Measurements from ENCODE around the gene SPATA13. TPM values are rescaled to one million over a fixed set of nuclear protein-coding genes. Genes with fewer than 3 reads are reported as not detected.
"Not testable (repeated sequence)": the region's sequence is repeated elsewhere in the genome, so short reads cannot be mapped to it uniquely, and the experiment has no call there.

The SPATA13 gene
- total RNA-seq, 1 experiment from 2014 or later: 5.1 TPM

DNA sequence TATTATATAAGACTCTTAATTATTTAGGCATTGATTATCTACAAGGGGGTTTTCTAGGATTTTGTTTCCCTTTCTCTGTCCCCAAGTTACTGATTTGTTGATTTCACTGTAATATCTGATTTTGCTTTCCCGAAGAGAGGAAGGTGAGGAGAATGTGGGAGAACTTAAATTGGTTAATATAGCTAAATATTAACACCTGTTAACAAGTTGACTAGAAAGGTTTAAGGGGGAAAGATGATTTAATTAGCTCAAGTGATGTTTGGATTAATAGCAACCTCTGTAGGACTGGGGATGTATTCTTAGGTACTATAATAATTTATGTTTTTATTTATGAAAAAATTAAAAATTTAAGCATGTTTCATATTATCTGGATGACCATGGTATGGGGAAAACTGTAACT lies 35.1 kb downstream of the SPATA13 start:
- DNase-seq (ENCODE audit: low spot score): no peak

DNA sequence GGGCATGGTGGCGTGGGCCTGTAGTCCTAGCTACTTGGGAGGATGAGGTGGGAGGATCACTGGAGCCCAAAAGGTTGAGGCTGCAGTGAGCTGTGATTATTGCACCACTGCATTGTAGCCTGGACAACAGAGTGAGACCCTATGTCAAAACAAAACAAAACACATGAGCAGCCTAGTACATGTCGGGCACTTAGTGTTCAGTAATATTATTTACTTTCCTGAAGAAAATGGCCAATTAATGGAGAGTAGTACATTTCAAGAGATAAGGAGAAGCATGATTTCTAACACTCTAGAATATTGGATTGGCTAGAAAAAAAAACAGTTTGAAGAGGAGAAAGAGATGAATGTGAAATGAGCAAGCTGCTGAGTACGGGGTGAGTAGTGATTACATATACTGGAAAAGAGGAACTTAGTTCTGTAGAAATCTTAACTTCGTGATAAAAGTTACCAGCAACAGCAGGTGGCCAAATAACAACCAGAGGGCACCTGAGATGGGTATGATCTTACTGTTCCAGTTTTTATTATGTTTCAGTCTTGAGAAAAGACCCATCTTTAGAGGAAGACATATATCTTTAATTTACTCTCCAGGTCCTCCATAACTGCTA lies 36.2 kb downstream of the SPATA13 start:
- DNase-seq (ENCODE audit: low spot score): no peak

GRCh38 chr13:24199016-24199415 lies 38.5 kb downstream of the SPATA13 start:
- no peak for DNase-seq (ENCODE audit: low spot score)

DNA sequence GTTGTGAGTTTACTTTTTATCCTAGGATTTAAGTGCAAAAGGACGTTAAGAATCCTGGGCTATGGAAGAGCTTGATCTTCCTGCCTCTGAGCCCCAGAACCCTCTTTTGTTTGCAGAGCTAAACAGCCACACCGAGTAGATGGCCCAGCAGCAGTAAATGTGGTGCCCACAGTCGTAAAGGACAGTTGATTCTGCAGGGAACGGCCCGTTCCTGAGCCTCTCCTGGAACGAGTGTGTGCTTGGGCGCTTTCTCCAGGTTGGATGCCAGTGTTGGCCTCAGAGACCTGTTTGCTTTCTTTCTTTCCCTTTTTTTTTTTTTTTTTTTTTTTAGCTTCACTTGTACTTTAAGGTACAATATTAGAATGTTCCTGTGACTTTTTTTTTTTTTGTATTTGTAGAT lies 41.7 kb downstream of the SPATA13 start:
- DNase-seq (ENCODE audit: low spot score): no peak

DNA sequence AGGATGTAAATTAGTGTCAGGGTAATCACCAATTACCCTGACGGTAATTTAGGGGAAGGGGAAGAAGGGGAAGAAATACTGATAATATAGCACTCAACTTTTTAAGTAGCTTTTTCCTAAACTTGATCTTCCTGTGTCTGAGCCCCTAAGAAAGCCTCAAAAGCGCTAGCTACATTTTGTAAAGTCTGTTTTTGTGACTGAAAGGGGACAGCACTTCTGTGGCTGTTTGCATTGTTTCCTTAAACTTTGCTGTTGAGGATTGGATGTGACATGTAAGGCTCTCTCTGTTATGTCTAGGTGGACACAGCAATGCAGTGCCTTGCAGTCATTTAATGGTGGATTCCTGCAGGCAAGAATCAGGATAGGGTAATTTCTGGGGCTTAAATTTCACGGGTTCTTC lies 42.8 kb downstream of the SPATA13 start:
- DNase-seq (ENCODE audit: low spot score): no peak

GRCh38 chr13:24203811-24204210 lies 43.3 kb downstream of the SPATA13 start:
- no peak for DNase-seq (ENCODE audit: low spot score)

GRCh38 chr13:24205076-24205475 lies 44.6 kb downstream of the SPATA13 start:
- DNase-seq (ENCODE audit: low spot score): not testable (repeated sequence)

GRCh38 chr13:24207841-24208667 lies 47.5 kb downstream of the SPATA13 start:
- DNase-seq (ENCODE audit: low spot score): peak; percentile 29

DNA sequence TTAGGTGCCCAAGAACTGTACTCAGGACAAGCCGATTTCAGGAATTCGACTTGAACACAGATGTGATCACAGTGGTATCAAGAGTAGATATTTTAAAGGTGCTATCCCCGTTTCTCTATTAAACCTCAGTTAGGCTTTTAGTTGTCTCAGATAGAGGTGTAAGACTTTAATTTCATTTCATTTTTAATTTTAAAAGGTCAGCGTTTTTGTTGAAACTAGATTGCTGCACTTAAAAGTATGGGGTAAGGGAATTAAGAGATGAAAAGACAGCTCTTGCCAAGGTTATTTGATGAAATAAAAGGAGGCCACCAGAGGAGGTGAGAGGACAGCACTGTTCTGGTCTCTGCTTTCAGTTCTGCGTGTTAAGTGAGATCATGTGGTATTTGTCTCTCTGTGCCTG lies 48.6 kb downstream of the SPATA13 start:
- no peak for DNase-seq (ENCODE audit: low spot score)

DNA sequence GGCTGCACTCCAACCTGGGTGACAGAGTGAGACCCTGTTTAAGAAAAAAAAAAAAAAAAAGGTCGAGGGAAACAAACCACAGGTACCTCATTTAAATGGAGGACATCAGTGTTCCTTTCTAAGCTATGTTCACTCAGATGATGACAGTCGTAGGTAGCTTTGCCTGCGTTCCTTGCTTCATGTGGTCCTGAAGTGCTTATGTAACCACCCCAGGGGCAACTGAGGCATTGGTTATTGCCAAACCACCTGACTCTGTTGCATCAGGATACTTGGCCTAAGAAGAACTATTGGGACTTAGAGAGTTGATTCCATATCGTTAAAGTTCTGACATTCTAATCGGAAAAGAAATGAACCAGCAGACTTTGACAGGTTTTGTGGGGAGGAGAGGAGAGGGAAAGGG lies 51.7 kb downstream of the SPATA13 start:
- DNase-seq (ENCODE audit: low spot score): no peak

GRCh38 chr13:24212674-24213073 lies 52.2 kb downstream of the SPATA13 start:
- no peak for DNase-seq (ENCODE audit: low spot score)

DNA sequence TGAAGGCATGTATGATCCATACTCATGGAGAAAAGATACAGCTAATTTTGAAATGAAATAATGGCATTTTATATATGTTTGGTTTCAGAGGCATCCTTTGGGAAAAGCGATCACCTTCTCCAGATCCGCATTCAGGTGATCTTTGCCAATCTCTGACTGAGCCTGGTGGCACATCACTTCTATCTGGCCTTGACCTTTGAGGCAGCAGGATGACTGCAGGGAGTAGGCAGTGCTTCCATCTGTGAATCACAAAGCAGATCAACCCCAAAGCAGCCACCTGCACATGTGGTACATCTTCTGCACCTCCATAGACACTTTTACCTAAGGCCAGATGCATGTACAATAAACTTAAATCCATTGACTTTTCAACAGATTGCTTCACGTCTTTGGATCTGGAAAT lies 53.4 kb downstream of the SPATA13 start:
- DNase-seq (ENCODE audit: low spot score): no peak

GRCh38 chr13:24214528-24214927 lies 54.0 kb downstream of the SPATA13 start:
- DNase-seq (ENCODE audit: low spot score): no peak

DNA sequence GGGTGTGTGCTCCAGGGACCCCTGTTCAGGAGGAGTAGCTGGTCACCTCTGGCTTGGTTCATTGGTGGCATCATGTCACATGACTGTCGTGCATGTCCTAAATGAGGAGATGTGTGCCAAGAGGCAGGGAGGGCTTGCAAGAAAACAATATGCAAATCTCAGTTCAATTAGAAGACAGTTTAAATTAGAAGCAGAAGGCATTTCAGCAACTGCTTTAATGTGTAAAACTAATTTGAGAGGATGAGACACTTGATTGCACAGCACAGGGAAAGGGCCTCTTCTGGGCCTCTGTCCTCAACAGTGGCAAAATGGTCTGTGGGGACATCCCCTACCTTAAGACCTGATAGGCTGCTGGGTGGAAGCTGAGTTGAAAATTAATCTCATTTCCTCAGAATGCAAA lies 54.6 kb downstream of the SPATA13 start:
- DNase-seq (ENCODE audit: low spot score): no peak

DNA sequence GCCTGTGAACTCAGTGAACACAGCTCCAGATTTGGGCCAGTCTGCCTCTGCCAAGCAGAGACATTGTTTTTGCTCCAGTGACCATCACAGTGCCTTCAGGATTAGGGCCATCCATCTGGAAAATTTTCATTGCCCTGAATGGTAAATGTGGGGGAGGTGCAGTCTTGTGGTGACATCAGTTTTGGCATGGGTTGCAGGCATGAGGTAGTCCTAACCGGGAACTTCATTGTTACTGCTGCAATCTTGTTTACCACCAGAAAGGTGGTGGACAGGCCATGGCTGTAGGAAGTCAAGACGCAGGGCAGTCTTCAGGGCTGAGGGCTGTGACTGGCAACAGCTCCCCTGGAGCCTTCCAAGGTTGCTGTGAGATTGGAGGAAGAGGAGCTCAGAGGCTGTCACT lies 55.2 kb downstream of the SPATA13 start:
- peak; percentile 50 for DNase-seq (ENCODE audit: low spot score)

GRCh38 chr13:24216176-24216575 lies 55.7 kb downstream of the SPATA13 start:
- no peak for DNase-seq (ENCODE audit: low spot score)

DNA sequence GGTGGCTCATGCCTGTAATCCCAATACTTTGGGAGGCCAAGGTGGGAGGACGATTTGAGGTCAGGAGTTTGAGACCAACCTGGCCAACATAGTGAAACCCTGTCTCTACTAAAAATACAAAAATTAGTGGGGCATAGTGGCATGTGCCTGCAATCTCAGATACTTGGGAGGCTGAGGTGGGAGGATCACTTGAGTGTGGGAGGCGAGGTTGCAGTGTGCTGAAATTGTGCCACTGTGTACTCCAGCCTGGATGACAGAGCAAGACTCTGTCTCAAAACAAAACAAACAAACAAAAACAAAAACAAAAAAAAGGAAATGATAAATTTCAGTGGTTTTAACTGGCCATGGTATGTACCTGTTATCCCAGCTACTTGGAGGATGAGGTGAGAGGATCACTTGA lies 56.3 kb downstream of the SPATA13 start:
- not testable (repeated sequence) for DNase-seq (ENCODE audit: low spot score)

DNA sequence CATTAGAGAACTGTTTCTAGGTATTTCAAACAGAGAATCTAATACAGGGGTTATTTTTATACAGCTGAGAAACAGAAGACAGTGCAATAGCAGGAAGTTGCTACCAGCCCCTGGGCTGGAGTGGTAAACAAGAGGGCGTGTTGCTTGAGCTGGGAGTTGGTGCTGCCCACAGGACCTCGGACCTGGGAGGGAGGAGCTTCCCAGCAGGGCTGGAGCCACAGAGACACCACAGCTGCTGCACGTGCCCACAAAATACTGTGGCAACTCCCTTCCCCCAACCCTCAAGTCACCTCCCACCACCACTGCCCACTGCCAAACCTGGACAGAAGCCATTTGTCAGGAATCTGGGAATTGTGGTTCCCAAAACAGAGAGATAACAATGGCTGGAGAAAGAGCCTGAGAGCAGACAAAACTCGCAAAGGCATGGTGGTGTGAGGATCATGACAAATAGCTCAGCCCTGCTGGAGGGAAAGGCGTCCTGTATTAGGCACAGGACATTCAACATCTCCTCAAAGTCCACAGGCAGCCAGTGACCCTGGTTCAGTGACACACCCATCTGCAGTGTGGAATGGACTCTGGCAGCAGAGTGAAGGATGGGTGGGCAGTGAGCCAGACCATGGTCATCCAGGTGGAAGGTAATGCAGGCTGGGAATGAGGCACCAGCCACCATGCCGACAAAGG lies 57.2 kb downstream of the SPATA13 start:
- DNase-seq (ENCODE audit: low spot score): peak; percentile 67

- DNase-seq (ENCODE audit: low spot score): no peak
Measured at GRCh38 chr13:24218338-24218737, 57.8 kb downstream of the SPATA13 start.

DNA sequence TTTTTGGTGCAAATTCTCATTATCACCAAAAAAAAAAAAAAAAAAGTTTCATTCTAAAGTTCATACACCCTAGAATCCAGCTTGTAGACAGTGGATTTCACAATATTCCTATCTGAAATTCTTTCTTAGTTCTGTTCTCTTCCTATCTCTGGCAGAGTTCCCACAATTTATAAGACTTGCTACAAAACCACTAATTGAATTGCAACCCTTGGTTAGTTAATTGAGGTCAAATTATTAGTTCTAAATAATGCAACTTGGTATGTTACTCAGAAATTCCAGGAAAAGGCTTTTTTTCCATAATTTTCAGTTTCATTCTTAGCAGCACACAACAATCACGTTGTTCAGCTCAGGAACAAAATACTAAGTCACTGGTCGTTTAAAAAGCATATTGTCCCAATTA lies 58.5 kb downstream of the SPATA13 start:
- no peak for DNase-seq (ENCODE audit: low spot score)

GRCh38 chr13:24220086-24220703 lies 59.7 kb downstream of the SPATA13 start:
- peak; percentile 68 for DNase-seq (ENCODE audit: low spot score)

DNA sequence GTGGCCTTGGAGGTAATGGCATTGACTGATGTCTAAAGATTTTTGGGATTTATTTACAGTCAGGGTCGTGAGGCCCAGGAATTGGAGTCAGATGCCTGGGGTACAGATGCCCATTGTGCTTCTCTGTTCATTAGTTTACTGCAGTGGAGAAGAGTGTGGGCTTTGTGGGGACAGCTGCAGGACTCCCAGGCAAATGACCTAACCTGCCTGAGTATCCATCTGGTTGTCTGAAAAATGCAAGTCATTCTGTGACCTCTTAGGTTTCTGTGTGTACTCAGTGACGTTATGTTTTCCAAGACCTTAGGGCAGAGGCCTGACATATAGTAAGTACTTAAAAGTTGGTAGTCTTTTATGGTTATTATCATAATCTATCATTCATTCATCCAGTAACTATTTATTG lies 60.5 kb downstream of the SPATA13 start:
- peak; percentile 31 for DNase-seq (ENCODE audit: low spot score)

Data from H4 (cell line).